Progenitor cell of endocrine pancreas (in vitro differentiated cells): Measurements from ENCODE around the gene ARNT2. TPM values are rescaled to one million over a fixed set of nuclear protein-coding genes. Genes with fewer than 3 reads are reported as not detected.

Experiments used
- DNase-seq: peaks from one replicate; pipeline ENCODE4 v3.0.0; 2021; ENCODE audit warnings: low spot score; ENCODE audit not compliant: unreplicated experiment
- H3K27ac Mint-ChIP-seq: 2 replicates; pipeline ENCODE4 v1.8.0; 2021; ENCODE audit warnings: mild to moderate bottlenecking, moderate library complexity, mixed read lengths
- H3K27me3 Mint-ChIP-seq: 2 replicates; pipeline ENCODE4 v1.8.0; 2021; ENCODE audit warnings: mixed read lengths
- H3K36me3 Mint-ChIP-seq: 2 replicates; pipeline ENCODE4 v1.8.0; 2022; ENCODE audit warnings: mixed read lengths; ENCODE audit not compliant: insufficient read depth
- H3K4me1 Mint-ChIP-seq: 2 replicates; pipeline ENCODE4 v1.8.0; 2021; ENCODE audit warnings: low read depth, mixed read lengths
- H3K4me3 Mint-ChIP-seq: 2 replicates; pipeline ENCODE4 v1.8.0; 2021; ENCODE audit warnings: low read depth, mild to moderate bottlenecking, moderate library complexity, mixed read lengths
- H3K9me3 Mint-ChIP-seq: 2 replicates; pipeline ENCODE4 v1.8.0; 2021; ENCODE audit warnings: low read depth, mixed read lengths
- CTCF ChIP-seq: fragments of 200-600 bp; sonication (generic); IDR thresholded peaks from one replicate; pipeline ENCODE4 v1.5.0; 2021; ENCODE audit warnings: antibody characterized with exemption, mild to moderate bottlenecking; ENCODE audit not compliant: unreplicated experiment
- total RNA-seq: library from RNA; stranded (reverse); gene quantifications from 2 replicates; pipeline ENCODE4 v1.2.1, GENCODE V29; 2021

ARNT2 gene
- total RNA-seq, 1 donor from 2014 or later = 37.3 TPM

- Mint-ChIP-seq H3K36me3 (peaks cover 42% of the 10 kb centered on the region), H3K9me3 (peaks cover 6% of the 10 kb centered on the region), H3K27me3 (no peaks in the 10 kb centered on the region), H3K4me1 (peaks cover 13% of the 10 kb centered on the region), H3K4me3 (no peak overlapping the region), H3K27ac (no peak overlapping the region)
- no peak for TF ChIP-seq CTCF
- no peak for DNase-seq
These were observed 67.7 kb downstream of the ARNT2 start for GRCh38 chr15:80471881-80472280.

GRCh38 chr15:80473286-80474223, 69.4 kb downstream of the ARNT2 start:
- no peaks in the 10 kb centered on the region for H3K27me3 Mint-ChIP-seq
- no peak for TF ChIP-seq CTCF
- peaks cover 3% of the 10 kb centered on the region for H3K4me1 Mint-ChIP-seq
- peaks cover 49% of the 10 kb centered on the region for H3K36me3 Mint-ChIP-seq
- DNase-seq = no peak
- no peak overlapping the region for H3K4me3 Mint-ChIP-seq
- no peak overlapping the region for H3K27ac Mint-ChIP-seq
- H3K9me3 Mint-ChIP-seq = peaks cover 6% of the 10 kb centered on the region

GRCh38 chr15:80474224-80475215, 70.3 kb downstream of the ARNT2 start:
- Mint-ChIP-seq H3K36me3 (peaks cover 51% of the 10 kb centered on the region), H3K27ac (no peak overlapping the region), H3K4me1 (peaks cover 12% of the 10 kb centered on the region), H3K27me3 (no peaks in the 10 kb centered on the region), H3K4me3 (no peak overlapping the region), H3K9me3 (peaks cover 6% of the 10 kb centered on the region)
- TF ChIP-seq CTCF = no peak
- DNase-seq = no peak

- no peak overlapping the region for H3K4me3 Mint-ChIP-seq
- peaks cover 6% of the 10 kb centered on the region for H3K9me3 Mint-ChIP-seq
- no peak for DNase-seq
- H3K27me3 Mint-ChIP-seq = no peaks in the 10 kb centered on the region
- peak; percentile 35 for TF ChIP-seq CTCF
- H3K4me1 Mint-ChIP-seq = peaks cover 13% of the 10 kb centered on the region
- H3K27ac Mint-ChIP-seq = no peak overlapping the region
- peaks cover 48% of the 10 kb centered on the region for H3K36me3 Mint-ChIP-seq
These were observed 71.4 kb downstream of the ARNT2 start for GRCh38 chr15:80475572-80475971.

- Mint-ChIP-seq H3K4me3 (no peak overlapping the region), H3K36me3 (peaks cover 45% of the 10 kb centered on the region), H3K27me3 (no peaks in the 10 kb centered on the region), H3K4me1 (peaks cover 13% of the 10 kb centered on the region), H3K27ac (no peak overlapping the region), H3K9me3 (peaks cover 6% of the 10 kb centered on the region)
- TF ChIP-seq CTCF = no peak
- DNase-seq = no peak
These were observed 71.9 kb downstream of the ARNT2 start for GRCh38 chr15:80476036-80476435.
